ENCODE results near the gene FSTL5.

Gene FSTL5

GRCh38 chr4:161937596-161937995 lies 226.2 kb downstream of the FSTL5 start:
- TF ChIP-seq ZFX (IDR thresholded peaks at IDR 0.05; ENCODE audit: borderline replicate concordance) (no peak), CTCF (IDR thresholded peaks at IDR 0.05) (no peak)

GRCh38 chr4:161936625-161937550 lies 226.9 kb downstream of the FSTL5 start:
- TF ChIP-seq CTCF (IDR thresholded peaks at IDR 0.05) (no peak), ZFX (IDR thresholded peaks at IDR 0.05; ENCODE audit: borderline replicate concordance) (no peak)
- no peak overlapping the region for H3K27ac ChIP-seq

More at GRCh38 chr4:161937596-161937995, 226.2 kb downstream of the FSTL5 start:
- no peak overlapping the region for H3K27ac ChIP-seq

- no peak overlapping the region for H3K27ac ChIP-seq
- TF ChIP-seq CTCF (IDR thresholded peaks at IDR 0.05) = no peak
- TF ChIP-seq ZFX (IDR thresholded peaks at IDR 0.05; ENCODE audit: borderline replicate concordance) = no peak
Observed at GRCh38 chr4:161931089-161931488, 232.7 kb downstream of the FSTL5 start.

GRCh38 chr4:161929956-161930355 lies 233.8 kb downstream of the FSTL5 start:
- no peak for TF ChIP-seq ZFX (IDR thresholded peaks at IDR 0.05; ENCODE audit: borderline replicate concordance)
- TF ChIP-seq CTCF (IDR thresholded peaks at IDR 0.05) = no peak
- no peak overlapping the region for H3K27ac ChIP-seq

GRCh38 chr4:161926033-161926828 lies 237.6 kb downstream of the FSTL5 start:
- no peak overlapping the region for H3K27ac ChIP-seq
- TF ChIP-seq CTCF (IDR thresholded peaks at IDR 0.05) (no peak), ZFX (IDR thresholded peaks at IDR 0.05; ENCODE audit: borderline replicate concordance) (no peak)

- H3K27ac ChIP-seq = no peak overlapping the region
- TF ChIP-seq ZFX (IDR thresholded peaks at IDR 0.05; ENCODE audit: borderline replicate concordance) (no peak), CTCF (IDR thresholded peaks at IDR 0.05) (no peak)
Observed at GRCh38 chr4:161920304-161921052, 243.3 kb downstream of the FSTL5 start.
